ENCODE data around the gene SLIT1.

The SLIT1 gene

DNA sequence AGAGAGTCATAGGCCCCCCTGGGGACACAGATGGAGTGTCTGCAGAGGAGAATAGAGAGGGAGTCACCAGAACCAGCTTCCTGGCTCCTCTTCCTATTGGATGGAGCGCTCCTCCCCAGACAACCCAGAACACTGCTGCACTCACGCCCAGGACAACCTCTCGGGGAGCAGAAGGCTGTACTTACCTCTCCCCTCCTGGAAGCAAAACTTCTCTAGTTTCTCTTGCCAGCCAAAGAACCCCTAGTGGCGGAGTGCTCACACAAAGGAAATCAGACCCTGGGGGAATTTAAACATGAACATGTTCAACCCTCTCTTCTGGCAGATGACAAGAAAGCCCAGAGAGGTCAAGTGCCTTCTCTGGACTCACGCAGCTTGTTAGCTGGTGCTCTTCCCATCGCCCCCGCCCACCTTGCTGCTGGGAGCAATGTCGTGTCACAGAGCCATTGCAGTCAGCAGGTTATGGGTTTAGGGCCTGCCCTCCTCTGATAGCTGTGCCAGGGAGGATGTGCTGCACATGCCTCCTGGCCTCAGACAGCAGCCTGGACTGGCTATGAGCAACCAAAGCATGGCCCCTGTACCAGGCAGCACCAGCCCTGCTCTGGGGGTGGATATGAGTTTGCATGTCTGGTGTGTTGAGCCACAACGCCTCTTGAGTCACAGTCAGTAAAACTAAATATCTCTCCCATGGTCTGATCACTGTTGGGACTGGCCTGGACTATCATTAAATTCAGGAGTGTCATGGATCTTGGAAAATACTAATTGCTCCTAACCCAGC, 84.4 kb downstream of the SLIT1 start:
- DNase-seq (ENCODE audit: low read depth), result no peak
- H3K4me3 ChIP-seq (ENCODE audit: control insufficient read depth, low read depth, low read length), result no peak overlapping the region
- TF ChIP-seq, protein P1, sequence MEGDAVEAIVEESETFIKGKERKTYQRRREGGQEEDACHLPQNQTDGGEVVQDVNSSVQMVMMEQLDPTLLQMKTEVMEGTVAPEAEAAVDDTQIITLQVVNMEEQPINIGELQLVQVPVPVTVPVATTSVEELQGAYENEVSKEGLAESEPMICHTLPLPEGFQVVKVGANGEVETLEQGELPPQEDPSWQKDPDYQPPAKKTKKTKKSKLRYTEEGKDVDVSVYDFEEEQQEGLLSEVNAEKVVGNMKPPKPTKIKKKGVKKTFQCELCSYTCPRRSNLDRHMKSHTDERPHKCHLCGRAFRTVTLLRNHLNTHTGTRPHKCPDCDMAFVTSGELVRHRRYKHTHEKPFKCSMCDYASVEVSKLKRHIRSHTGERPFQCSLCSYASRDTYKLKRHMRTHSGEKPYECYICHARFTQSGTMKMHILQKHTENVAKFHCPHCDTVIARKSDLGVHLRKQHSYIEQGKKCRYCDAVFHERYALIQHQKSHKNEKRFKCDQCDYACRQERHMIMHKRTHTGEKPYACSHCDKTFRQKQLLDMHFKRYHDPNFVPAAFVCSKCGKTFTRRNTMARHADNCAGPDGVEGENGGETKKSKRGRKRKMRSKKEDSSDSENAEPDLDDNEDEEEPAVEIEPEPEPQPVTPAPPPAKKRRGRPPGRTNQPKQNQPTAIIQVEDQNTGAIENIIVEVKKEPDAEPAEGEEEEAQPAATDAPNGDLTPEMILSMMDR (IDR thresholded peaks at IDR 0.05; ENCODE audit: control insufficient read depth, insufficient read depth, low read depth, low read length, missing control alignments), result peak; percentile 2

DNA sequence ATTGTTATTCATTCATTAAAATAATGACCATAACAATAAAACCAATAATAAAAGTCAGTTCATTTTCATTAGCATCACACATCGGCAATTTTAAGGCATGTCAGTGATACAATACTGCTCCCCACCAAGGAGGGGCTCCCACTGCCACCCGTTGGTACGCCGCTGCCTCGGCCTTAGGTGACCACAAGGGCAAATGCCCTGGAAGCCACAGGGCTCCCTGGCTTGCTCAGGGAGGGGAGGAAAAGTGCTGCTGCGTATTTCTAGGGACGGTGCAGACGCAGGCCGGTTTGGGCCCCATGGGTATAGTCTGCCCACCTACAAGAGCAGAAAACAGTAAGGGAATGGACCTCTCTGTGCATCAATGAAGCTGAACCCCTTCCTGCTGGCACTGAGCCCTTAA, 85.1 kb downstream of the SLIT1 start:
- no peak for DNase-seq (ENCODE audit: low read depth)
- no peak overlapping the region for H3K4me3 ChIP-seq (ENCODE audit: control insufficient read depth, low read depth, low read length)
- TF ChIP-seq, protein P1 (IDR thresholded peaks at IDR 0.05; ENCODE audit: control insufficient read depth, insufficient read depth, low read depth, low read length, missing control alignments), result no peak

DNA sequence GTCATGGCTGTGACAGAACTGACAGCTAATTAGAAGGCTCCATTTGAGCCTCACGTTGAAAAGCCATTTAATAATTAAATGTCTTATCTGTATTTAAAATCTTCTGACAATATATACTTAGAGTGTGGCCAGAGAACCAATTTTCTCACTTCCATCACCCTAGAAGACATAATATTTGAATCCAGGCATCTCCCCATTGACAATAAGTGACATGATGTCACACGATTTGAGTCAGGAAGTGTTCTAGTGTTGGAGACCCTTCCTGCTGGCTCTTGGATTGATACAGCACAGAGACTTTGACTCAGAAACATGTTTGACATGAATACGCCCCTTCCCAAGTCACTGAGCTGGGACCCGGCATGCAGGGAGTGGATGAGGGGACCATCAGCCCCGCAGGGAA, 85.9 kb downstream of the SLIT1 start:
- TF ChIP-seq, protein P1 (IDR thresholded peaks at IDR 0.05; ENCODE audit: control insufficient read depth, insufficient read depth, low read depth, low read length, missing control alignments), result no peak
- DNase-seq (ENCODE audit: low read depth), result no peak
- no peak overlapping the region for H3K4me3 ChIP-seq (ENCODE audit: control insufficient read depth, low read depth, low read length)

DNA sequence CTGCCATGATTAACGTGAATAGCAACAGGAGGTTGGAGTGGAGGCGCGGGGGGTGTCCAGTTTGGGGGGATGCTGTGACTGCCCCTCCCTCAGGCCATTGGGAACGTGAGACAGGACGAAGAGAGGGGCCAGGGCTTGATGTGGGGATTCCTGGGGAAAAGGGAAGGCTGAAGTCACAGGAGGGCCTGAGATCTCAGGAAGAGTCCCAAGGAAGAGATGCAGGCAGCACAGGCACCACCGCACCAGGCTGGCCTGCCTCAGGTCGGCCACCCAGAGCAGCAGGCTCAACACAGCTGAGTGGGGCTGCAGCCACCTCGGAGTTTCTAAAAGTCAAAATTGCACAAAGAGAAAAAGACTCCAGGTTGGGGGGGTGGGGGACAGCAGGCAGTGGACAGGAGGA, 86.7 kb downstream of the SLIT1 start:
- no peak for DNase-seq (ENCODE audit: low read depth)
- no peak overlapping the region for H3K4me3 ChIP-seq (ENCODE audit: control insufficient read depth, low read depth, low read length)
- TF ChIP-seq, protein P1 (IDR thresholded peaks at IDR 0.05; ENCODE audit: control insufficient read depth, insufficient read depth, low read depth, low read length, missing control alignments), result no peak

DNA sequence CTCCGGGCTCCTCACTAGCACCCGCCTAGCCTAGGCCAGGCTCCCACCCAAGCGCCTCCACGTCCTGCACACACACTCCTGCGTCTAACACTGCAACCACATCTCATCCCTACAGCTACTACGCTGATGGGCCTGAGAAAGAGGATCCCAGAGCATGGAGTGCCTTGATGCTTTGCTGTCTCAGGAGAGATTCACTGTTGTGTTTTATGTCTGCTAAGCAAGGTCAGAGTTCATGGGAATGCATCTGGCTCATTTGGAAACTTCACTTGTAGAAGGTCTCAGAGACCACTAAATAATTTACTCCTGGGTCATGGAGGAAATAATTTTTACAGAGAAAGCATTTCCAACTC, 88.7 kb downstream of the SLIT1 start:
- no peak overlapping the region for H3K4me3 ChIP-seq (ENCODE audit: control insufficient read depth, low read depth, low read length)
- TF ChIP-seq, protein P1 (IDR thresholded peaks at IDR 0.05; ENCODE audit: control insufficient read depth, insufficient read depth, low read depth, low read length, missing control alignments), result no peak
- no peak for DNase-seq (ENCODE audit: low read depth)

DNA sequence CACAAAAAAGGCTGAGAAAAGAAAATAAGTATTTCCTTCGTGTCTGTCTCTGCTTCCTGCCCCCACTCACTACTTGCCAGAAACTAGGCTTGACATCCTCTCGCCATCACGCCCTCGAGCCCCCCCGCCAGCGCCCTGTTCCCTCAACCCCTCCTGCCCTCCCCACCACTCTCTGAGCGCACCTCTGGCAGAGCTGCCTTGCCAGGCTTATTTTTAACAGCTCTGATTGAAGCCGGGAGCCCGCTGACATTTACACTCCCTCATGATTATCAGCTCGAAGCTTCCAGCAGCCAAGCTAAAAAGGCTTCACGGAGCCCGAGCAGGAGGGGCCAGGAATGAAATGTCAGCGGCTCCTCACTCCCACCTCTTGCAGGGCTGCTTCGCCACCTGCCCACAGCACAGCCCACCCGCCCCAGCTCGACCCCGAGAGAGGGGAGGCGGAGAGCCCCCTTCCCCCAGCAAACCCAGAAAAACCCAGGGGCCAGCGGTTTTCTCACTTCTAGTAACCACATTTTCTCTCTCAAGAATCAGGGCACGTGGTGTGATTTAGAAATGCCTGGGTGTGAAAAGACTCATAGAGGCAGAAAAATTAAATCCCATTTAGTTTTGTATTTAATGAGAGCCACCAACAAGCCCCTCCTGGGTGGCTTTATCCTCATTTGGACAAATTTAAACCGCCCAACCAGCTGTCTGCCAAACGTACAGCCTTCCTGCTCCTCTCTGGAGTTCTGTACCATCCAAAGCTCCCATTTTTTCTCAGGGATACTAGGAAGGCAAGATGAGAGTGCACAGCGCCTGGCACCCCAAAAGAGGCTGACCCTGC, 89.3 kb downstream of the SLIT1 start:
- H3K4me3 ChIP-seq (ENCODE audit: control insufficient read depth, low read depth, low read length), result no peak overlapping the region
- TF ChIP-seq, protein P1 (IDR thresholded peaks at IDR 0.05; ENCODE audit: control insufficient read depth, insufficient read depth, low read depth, low read length, missing control alignments), result no peak
- DNase-seq (ENCODE audit: low read depth), result no peak
